NCI-H748 (cell line): ENCODE data around the gene CHST13.

Source experiments
- DNase-seq: peaks from one replicate; lab custom pipeline; 2025; ENCODE audit not compliant: unreplicated experiment; lab: John Stamatoyannopoulos, UW

Gene CHST13

DNA sequence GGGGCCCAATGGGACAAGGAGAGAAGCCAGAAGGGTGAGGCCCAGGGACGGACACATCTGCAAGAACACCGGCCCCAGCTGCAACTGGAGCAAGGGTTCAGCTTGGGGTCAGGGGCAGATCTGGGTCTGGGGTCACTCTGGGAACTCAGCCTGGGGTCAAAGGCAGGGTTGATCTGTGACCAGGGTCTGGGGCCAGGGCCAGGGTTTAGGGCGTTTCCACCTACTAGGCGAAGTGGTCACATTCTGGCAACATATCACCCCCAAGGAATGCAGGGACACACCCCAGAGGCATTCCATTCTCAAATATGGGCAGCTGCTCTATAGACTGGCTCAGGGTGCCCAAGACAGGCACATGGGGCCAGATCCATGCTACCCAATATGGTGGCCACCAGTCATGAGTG is 15.4 kb upstream of the CHST13 start:
- DNase-seq, result no peak

DNA sequence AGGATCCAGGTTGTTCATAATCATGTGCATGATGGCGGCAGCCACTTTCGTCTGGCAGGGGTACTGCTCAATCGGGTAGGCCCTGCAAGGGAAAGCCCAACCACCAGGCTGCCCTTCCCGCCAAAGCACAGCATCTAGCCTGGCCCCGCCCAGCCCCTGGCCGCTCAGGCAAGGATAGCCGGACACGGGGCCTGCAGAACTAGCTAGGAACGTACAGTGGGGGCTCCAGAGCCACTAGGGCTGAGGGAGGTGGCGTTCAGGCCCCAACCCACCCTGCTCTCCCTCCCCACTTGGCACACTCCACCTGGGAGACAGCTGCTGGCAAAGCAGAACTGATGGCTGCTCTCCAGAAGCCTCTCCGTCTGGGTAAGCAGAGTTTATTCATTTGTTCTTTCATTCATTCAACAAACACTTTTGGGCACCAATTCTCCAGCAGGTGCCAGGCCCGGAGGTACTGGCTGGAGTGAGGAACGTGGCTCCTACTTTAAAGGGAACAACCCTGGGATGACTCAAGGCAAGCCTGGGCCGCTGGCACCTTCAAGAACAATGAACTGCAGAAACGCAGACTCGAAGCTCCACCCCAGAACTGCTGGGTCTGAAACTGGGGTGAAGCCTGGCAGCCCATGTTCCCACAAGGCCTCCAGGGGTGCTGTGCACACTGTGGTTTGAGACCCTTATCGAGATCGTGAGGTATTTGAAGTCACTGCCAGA is 14.2 kb upstream of the CHST13 start:
- peak; percentile 7 for DNase-seq

DNA sequence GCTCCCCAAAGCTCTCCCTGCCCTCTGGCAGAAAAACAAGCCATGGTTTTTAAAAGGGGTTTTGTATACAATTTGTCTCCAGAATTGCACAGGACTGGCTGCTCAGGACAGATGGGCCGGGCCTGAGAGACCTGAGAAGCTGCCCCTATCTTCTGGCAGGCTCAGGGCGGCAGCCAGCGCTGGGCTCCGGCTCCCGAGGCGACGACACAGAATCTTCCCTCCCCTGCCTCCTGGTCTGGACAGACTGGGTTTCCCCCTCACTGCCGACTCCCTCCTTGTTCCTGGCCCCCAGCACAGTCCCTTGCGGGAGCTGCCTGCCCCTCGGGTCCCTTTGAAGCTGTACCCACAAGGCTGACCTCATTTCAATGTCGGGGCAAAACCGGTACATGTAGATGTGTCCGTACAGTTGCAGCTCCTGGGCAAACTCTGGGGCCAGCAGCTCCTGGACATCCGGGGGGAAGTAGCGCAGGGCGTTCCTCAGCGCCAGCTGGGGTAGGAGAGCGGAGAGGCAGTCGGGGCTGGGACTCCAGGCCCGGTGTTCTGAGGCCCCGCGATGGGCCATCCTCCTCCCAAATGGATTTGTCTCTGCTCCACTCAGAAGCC is 13.5 kb upstream of the CHST13 start:
- DNase-seq, result no peak

DNA sequence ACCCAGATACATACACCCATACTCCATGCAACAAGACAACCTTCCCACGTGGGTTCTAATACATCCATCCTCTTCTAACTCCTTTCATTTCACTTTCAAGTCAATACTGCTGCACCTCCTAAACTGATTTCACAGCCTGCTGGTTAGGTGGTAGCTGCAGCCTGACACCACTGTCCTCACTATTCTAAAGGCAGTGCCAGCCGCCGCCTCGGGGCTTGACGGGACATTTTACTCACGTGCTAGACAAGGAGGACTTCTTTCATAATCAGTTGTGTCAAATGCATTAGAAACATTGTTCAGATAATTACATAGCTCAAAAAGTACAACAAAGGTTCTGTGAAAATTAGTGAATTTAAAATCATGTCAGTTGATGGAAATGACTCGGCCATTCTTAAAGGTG is 12.7 kb upstream of the CHST13 start:
- DNase-seq, result no peak

DNA sequence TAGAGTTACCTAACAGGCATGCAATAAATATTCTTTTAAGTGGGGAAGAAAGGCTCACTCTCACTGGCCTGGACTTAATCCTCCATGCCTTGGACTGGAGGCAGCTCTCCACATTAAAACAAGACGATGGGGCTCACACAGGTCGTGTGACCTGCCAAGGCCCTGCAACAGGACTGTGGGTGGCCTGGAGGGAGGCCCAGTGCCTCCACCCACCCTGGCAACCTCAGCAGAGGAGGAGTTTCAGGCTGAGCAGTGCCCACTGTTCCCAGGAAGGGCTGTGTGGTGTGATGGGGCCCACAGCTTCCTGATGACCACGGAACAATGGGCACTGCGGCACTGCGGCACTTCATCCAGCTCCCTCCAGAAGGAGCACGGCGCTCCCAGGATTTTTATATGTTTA is 11.9 kb upstream of the CHST13 start:
- no peak for DNase-seq

DNA sequence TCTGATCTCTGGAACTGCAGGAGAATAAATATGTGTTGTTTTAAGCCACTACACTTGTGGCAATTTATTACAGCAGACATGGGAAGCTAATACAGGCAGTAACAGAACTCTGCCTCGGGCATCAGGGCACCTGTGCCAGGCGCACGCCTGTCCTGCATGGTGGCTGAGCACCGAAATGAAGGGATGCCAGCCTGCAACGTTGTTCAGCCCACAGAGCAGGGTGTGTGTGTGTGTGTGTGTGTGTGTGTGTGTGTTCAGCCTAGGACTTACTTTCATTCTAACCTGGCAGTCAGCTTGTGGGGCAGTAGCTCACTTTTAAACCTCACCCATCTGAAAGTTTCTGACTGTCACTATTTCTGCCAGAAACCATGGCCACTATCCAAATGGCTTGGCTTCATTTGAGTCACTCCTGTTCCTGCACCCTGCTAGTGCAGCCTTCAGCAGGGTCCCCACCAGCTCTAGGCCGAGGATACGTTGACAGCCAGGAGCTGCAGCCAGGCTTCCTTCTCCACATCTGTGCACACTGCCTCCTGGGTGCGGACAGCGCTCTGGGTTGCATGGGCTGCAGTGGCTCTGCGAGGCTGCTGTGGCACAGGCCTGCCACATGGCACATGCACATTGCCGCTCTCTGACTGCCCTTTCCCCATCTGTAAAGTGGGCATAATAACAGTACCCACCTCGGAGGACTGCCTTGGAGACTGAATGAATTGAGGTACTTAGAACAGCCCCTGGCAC is 10.9 kb upstream of the CHST13 start:
- DNase-seq, result no peak

DNA sequence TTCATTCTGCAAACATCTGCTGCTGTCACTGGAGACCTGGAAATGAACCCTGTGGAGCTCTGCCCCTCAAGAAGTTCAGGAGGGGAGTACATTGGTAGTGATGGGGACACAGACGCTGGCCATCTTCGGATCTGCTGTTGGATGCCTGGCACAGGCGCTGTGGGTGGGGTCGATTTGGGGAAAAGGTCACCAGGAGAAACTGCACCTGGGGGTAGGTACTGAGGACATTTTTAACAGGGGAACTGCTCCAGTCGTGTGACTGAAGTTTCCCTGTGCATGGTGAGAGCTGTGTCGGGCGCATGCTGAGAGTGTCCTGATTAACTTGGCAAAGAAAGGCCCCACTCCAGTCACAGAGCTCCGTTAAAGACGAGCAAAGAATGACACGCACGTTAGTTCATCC is 9.8 kb upstream of the CHST13 start:
- DNase-seq, result no peak

DNA sequence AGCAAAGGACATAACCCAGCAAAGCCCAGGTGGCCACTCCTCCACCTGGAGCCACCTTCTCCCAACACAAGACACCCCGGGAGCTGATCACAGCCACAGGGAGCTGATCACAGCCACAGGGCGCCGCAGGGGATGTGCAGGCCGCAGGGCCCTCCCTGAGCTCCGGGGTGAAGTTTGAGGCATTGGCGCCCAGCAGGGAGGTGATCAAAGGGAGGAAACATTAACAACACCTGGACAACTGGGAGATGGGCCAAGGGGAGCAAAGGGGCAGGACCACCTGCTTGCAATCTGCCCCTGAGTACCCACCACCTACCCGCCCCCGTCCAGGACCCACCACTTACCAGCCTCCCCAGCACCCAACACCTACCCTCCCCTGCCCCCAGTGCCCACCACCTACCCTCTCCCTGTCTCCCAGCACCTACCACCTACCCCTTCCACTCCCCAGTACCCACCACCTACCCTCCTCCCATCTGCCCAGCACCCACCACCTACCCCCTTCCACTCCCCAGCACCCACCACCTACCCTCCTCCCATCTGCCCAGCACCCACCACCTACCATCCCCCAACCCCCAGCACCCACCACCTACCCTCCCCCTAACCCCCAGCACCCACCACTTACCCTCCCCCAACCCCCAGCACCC is 8.8 kb upstream of the CHST13 start:
- no peak for DNase-seq

DNA sequence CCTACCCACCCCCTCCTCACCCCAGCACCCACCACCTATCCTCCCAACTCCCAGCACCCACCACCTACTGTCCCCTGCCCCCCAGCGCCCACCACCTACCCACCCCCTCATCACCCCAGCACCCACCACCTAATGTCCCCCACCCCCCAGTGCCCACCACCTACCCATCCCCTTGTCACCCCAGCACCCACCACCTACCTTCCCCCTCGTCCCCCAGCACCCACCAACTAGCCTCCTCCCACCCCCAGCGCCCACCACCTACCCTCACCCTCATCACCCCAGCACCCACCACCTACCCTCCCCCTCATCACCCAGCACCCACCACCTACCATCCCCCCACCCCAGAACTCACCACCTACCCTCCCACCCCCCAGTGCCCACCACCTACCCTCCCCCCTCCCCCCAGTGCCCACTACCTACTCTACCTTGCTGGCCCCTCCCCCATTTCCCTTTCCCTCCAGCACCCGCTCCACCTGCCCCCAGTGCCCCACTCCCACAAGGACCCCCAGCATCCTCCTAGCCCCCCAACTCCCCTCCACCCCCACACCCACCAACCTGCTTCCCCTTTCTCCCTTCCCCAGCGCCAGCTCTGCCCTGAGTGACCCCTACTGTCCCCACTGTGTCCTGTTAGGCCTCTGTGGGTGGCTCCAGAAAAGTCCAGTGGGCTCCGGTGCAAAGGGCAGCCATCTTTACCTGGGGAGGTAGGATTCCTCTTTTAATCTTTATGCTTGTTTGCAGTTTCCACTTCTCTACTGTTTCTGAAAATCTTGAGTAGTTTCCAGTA is 7.6 kb upstream of the CHST13 start:
- no peak for DNase-seq

DNA sequence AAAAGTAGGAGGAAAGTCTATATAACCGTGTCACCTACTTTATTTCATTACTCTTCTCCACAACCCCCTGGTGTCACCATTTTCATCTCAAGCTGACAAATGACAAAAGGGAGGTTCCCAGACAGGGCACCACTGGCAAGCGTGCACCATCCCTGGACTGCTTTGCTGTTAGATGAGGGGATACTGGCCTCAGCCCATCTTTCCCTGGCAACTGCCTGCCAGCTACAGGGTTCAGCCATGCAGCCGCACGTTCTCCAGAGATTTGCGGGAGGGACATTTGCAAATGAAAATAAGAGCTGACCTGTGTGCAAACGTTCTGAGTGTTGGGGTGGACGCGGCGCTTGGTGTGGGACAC is 7.0 kb upstream of the CHST13 start:
- DNase-seq, result no peak

DNA sequence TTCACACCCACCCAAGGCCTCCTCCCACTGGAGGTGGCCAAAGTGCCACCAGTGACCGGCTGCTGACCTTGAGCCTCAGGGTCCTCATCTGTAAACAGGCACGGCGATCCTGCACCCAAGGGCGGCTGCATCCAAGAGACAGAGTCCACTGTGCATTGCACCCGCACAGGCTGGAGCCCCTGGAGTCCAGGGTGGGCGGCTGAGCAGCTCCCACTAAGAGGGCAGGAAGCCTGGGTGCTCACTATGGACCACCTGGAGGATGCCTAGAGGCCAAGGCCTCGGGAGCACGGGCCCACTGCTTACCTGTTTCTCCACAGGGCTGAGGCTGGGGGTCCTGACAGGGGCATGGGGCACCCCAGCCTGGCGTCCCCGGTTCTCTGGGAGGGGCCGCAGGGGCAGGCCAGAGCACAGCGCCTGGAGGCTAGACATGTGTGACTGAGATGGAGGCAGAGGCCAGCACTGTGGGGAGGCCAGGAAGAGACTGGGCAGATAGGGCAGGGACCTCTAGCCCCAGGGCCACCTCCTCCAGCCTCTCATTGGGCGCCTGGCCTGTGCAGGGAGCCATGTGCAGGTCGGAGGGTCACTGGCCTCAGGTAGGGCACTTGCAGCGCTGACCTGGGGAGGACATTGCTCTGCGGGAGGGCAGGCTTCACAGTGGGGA is 6.5 kb upstream of the CHST13 start, which contains the start of gene UROC1:
UROC1 (minus strand) TSS at position 483 of the 661 bp plus-strand sequence; CDS start at position 429, 54 bp downstream.
- DNase-seq, result no peak

DNA sequence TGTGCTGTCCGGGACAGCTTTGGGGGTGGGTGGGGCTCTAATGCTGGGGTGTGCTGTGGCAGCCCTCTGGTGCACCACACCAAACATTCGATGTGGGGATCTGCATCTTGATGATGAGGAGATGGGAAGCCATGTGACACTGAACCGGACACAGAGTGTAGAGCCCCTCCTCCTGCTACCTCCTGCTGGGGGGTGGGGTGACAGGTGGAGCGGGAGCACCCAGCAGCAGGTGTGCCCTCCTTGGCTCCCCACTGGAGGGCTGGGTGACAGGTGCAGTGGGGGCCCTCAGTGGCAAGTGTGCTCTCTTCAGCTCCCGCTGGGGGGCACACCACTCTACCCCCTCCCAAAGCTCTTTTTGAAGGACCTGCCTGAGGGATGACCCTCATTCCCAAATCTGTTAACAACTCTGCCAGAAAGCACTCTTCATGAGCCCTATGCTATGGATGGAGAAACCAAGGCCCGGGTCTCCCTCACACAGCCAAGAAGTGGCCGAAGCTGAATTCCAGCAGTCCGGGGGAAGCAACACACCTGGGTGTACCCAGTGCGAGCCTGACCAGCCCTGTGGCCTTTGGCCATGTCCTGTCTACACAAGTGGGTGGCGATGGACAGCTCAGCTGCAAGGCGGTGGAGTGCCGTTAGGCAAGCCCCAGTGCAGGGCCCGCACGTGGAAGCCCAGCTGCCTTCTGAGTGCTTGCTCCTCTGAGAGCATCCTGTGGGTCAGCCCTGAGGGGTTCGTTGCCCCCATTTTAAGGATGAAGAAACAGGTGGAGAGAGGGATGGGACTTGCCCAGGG is 5.8 kb upstream of the CHST13 start:
- no peak for DNase-seq

DNA sequence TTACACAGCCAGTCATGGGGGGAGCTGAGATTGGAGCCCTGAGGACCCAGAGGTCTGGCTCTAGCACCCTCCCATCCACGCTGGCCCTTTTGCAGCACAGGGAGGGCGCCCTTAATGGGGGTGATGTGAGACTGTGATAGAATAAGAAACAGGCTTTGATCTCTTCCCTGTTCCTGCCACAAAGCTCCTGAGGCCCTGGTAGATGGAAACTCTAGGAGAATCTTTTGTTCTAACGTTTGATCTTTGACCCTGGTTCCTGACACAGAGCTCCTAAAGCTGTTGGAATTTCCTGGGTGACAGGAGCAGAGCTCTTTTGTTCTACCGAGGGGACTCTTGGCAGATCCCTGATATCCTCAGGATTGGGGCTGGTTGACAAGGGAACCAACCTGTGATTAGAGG is 5.2 kb upstream of the CHST13 start:
- no peak for DNase-seq

DNA sequence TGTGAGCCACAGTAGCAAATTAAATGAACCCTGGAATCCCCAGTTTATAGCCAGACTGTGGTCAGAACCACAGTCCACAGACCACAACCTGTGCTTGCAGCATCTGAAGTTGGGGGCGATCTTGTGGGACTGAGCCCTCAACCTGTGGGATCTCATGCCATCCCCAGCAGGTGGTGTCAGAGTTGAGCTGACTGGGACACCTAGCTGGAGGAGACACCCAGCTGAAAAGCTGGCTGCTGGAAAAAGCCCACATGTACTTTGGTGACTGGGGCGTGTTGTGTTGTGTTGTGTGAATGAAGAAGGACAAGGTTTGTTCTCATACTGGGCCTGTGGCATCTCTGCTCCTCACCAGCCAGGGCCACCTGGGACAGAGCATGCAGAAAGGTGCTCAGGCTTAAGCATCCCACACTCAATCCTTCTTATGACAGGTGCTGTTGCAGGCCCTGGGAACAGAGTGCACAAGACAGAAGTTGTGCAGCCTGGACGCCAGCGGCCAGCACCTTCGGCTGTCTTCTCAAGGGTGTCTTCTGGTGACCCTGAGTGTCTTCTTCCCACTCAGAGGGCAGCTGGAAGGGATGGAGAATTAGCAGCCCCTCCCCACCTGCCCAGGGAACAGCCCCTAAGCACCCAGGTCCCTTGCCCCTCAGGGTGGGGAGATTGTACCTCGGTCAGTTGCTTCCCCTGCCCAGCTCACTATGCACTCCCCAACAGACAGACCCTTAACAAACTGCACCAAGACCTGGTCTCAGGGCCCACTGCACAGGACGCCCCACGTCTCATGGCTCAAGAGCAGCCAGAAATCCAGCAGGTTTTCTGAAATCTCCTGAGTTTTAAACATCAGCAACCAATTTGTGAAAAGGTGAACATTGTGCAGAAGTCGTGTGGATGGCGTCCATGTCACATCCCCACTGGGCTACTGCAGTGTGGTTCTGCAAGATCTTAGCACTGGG is 4.2 kb upstream of the CHST13 start:
- DNase-seq, result no peak

DNA sequence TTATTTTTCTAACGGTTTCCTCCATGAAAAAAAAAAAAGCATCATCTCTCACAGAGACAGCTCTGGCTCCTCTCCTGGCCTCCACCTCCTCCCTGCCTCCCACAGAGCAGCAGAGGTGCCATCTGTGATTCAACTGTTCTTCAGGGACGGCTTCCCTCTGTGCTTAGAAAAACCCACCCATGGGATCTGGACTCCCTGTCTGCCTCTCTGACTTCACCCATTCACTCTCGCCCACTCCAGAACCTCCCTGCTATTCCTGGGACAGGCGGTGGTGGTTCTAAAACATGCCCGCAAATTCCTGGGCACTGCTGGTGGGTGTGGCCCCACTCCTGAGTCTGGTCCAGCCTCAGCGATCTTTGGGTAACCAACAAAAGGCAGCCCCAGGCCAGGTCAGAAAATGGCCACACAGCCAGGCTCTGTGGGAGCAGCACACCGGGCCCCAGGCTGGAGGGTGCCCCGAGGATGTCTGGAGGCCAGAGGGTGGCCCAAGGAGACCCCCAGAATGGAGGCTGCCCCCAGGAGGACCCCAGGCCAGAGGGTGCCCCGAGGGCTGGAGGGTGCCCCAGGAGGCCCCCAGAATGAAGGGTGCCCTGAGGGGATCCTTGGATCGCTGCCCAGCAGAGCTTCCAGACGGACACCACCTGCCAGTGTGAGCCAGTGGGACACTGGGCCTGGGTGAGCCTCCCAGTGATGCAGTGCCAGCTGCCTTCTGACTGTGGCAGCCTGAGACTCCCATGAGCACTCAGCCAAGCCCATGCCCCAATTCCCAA is 2.6 kb upstream of the CHST13 start:
- DNase-seq, result no peak

DNA sequence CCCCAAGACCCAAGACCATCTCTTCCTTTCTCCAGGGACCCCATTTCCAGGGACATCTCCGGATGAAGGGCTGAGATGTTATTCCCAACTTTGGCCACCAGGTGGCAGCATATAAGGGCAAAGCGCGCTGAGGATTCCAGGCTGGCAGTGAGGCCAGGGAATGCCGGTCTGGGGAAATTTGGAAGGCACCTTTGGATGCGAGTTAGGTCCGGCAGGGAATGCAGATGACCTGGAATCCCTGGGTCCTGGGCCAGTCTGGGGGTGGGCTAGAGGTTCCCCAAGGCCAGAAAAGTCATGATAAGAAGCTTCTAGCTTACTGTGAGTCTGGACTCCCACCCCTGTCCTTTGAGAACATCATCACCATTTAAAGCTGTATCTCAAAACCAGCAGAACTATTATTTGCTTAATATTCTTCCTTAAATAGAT is 1.6 kb upstream of the CHST13 start:
- peak; percentile 43 for DNase-seq

DNA sequence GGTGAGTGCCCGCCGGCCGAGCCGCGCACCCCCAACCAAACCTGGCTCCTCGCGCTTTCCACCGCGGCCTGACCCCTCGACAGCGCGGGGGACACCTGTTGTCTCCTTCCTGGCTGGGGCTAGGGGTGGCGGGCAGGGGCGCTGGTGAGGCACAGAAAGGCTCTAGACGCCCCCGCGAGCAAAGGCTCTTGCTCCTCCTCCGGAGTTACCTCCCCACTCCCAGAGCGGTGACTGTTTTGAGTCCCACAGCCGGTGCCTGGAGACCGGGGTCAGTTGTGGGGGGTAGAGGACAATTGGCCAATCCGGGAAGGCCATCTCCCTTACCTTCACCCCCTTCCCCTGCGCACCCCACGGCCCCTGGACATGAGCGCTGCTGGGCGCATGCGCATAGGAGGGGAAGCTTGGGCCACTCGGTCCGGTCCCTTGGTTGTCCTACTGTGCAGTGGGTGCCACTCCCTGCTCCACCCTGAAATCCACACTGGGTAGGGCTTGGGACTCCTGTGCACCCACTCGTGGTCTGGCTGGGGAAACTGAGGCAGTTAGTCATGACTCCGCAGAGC is 554 bp downstream of the CHST13 start:
- no peak for DNase-seq
